DOHH2 (cell line): ENCODE results near the gene PLEKHG7.

Experiments
- H3F3A ChIP-seq: fragments of 200-600 bp; sonication (generic), shearing (Covaris generic); 2 replicates; pipeline ENCODE4 v1.6.0; 2016; ENCODE audit warnings: antibody characterized with exemption, mild to moderate bottlenecking; ENCODE audit not compliant: control insufficient read depth, insufficient read depth
- H3K27ac ChIP-seq: fragments of 200-600 bp; sonication (generic); 2 replicates; pipeline ENCODE4 v1.5.1; 2014; ENCODE audit warnings: low read depth, mild to moderate bottlenecking, low read length, moderate library complexity
- H3K27me3 ChIP-seq: fragments of 200-600 bp; sonication (generic); 2 replicates; pipeline ENCODE4 v1.6.1; 2014; ENCODE audit warnings: mild to moderate bottlenecking, low read length, mixed read lengths; ENCODE audit not compliant: control insufficient read depth
- H3K36me3 ChIP-seq: fragments of 200-600 bp; sonication (generic); 2 replicates; pipeline ENCODE4 v1.6.1; 2014; ENCODE audit warnings: mild to moderate bottlenecking, low read length, moderate library complexity, mixed read lengths; ENCODE audit not compliant: control insufficient read depth
- H3K4me1 ChIP-seq: fragments of 200-600 bp; sonication (generic); 2 replicates; pipeline ENCODE4 v1.6.1; 2014; ENCODE audit warnings: mild to moderate bottlenecking, low read length, mixed read lengths; ENCODE audit not compliant: control insufficient read depth
- H3K4me2 ChIP-seq: fragments of 200-600 bp; sonication (generic); 2 replicates; pipeline ENCODE4 v1.6.0; 2014; ENCODE audit warnings: mild to moderate bottlenecking, low read length, moderate library complexity
- H3K4me3 ChIP-seq: fragments of 200-600 bp; sonication (generic); 2 replicates; pipeline ENCODE4 v1.5.1; 2014; ENCODE audit warnings: mild to moderate bottlenecking, low read length, mixed read lengths
- H3K79me2 ChIP-seq: fragments of 200-600 bp; sonication (generic); 2 replicates; pipeline ENCODE4 v1.6.1; 2014; ENCODE audit warnings: mild to moderate bottlenecking, low read length, mixed read lengths; ENCODE audit not compliant: control insufficient read depth
- H3K9me2 ChIP-seq: fragments of 200-600 bp; sonication (generic); replicated peaks from 2 replicates; pipeline ENCODE4 v1.6.1; 2014; ENCODE audit warnings: mild to moderate bottlenecking, low read length, mixed read lengths; ENCODE audit not compliant: control insufficient read depth
- H3K9me3 ChIP-seq: fragments of 200-600 bp; sonication (generic); 2 replicates; pipeline ENCODE4 v1.6.1; 2014; ENCODE audit warnings: antibody characterized with exemption, low read length, mixed read lengths; ENCODE audit not compliant: control insufficient read depth, insufficient read depth
- H4K20me1 ChIP-seq: fragments of 200-600 bp; sonication (generic); 2 replicates; pipeline ENCODE4 v1.6.0; 2014; ENCODE audit warnings: low read depth, mild to moderate bottlenecking, antibody characterized with exemption, low read length, moderate library complexity; ENCODE audit not compliant: control insufficient read depth, insufficient read depth
- EZH2phosphoT487 ChIP-seq: fragments of 200-600 bp; sonication (generic); IDR thresholded peaks from 2 replicates; pipeline ENCODE4 v1.6.1; 2017; ENCODE audit warnings: borderline replicate concordance, mild to moderate bottlenecking, antibody characterized with exemption, low read length, moderate library complexity, mixed read lengths
- TF ChIP-seq, protein P1 (sequence below): fragments of 200-600 bp; sonication (generic); IDR thresholded peaks from one replicate; pipeline ENCODE4 v1.5.1; 2014; ENCODE audit warnings: antibody characterized with exemption, mild to moderate bottlenecking, low read depth, low read length; ENCODE audit not compliant: poor library complexity, severe bottlenecking

The PLEKHG7 gene

DNA sequence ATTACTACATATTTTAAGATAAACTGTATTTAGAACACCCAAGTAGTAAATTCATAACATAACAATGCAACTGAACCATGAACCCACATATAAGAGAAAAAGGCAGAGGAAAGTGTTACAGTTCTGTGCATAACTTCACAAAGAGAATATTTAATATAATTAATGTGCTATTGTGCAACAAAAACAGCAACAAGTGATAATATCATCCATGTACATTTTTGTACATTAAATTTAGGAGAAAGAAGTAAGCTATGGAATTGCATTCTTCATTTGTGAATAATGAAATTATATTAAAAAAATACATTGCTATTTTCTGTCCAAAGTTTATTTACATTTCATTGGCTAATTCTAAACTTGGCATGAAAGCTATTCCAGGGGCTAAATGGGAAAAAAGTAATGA is 72.6 kb downstream of the PLEKHG7 start:
- Histone ChIP-seq H3K79me2 (no peaks in the 10 kb centered on the region), H3K27me3 (no peaks in the 10 kb centered on the region), H3K4me2 (no peak overlapping the region), H3K9me3 (no peaks in the 10 kb centered on the region), H3K9me2 (no peaks in the 10 kb centered on the region), H4K20me1 (no peaks in the 10 kb centered on the region), H3K27ac (no peak overlapping the region), H3K36me3 (peaks cover 34% of the 10 kb centered on the region), H3K4me3 (no peak overlapping the region), H3F3A (no peaks in the 10 kb centered on the region), H3K4me1 (peaks cover under 1% of the 10 kb centered on the region; the same call in 1 of the 2 replicates)
- TF ChIP-seq EZH2phosphoT487: no peak
- TF ChIP-seq, protein P1, sequence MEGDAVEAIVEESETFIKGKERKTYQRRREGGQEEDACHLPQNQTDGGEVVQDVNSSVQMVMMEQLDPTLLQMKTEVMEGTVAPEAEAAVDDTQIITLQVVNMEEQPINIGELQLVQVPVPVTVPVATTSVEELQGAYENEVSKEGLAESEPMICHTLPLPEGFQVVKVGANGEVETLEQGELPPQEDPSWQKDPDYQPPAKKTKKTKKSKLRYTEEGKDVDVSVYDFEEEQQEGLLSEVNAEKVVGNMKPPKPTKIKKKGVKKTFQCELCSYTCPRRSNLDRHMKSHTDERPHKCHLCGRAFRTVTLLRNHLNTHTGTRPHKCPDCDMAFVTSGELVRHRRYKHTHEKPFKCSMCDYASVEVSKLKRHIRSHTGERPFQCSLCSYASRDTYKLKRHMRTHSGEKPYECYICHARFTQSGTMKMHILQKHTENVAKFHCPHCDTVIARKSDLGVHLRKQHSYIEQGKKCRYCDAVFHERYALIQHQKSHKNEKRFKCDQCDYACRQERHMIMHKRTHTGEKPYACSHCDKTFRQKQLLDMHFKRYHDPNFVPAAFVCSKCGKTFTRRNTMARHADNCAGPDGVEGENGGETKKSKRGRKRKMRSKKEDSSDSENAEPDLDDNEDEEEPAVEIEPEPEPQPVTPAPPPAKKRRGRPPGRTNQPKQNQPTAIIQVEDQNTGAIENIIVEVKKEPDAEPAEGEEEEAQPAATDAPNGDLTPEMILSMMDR: no peak

DNA sequence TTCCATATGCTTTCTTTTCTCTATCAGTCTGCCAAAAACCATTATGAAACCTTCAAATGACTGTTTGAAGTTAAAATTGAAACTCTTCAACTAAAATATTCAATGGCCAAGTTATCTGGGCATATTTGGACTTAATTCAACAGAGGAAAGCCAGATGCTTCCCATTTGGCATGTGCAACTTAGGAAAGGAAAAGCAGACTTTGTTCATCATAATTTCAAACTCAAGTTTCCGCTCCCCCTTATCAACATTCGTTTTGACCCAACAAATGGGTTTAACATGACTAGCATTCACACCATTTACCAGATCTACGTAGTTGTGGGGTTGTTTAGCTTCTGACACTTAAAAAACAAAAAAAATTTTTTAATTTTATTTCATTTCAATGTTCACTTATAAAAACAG is 75.7 kb downstream of the PLEKHG7 start:
- no peak overlapping the region for H3K27ac ChIP-seq
- H3K9me2 ChIP-seq: no peaks in the 10 kb centered on the region
- no peaks in the 10 kb centered on the region for H4K20me1 ChIP-seq
- H3F3A ChIP-seq: no peaks in the 10 kb centered on the region
- no peak overlapping the region for H3K4me3 ChIP-seq
- no peaks in the 10 kb centered on the region for H3K4me1 ChIP-seq
- no peak for TF ChIP-seq EZH2phosphoT487
- TF ChIP-seq, protein P1: no peak
- no peaks in the 10 kb centered on the region for H3K79me2 ChIP-seq
- peaks cover 47% of the 10 kb centered on the region for H3K36me3 ChIP-seq
- no peak overlapping the region for H3K4me2 ChIP-seq
- no peaks in the 10 kb centered on the region for H3K9me3 ChIP-seq
- no peaks in the 10 kb centered on the region for H3K27me3 ChIP-seq

DNA sequence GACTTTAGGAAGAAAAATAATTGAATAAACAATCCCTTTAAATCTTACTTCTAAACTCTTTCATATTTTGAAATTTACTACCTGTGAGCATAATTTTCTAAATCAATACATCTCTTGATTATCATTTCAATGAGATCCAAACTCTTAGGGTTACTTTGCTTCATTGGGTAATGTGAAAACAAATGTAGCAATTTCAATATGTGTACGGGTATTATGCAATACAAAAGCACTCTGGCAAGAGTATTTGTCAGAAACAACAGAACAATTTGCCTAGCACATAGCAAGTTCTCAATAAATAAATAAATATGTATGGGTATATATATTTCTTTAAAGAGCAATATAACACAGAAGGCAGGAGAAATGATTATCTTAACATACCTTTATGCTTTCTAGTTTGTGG is 77.1 kb downstream of the PLEKHG7 start:
- Histone ChIP-seq H3K79me2 (no peaks in the 10 kb centered on the region), H3K9me3 (no peaks in the 10 kb centered on the region), H3K36me3 (peaks cover 48% of the 10 kb centered on the region), H3K4me1 (no peaks in the 10 kb centered on the region), H4K20me1 (no peaks in the 10 kb centered on the region), H3F3A (no peaks in the 10 kb centered on the region), H3K27ac (no peak overlapping the region), H3K9me2 (no peaks in the 10 kb centered on the region), H3K27me3 (no peaks in the 10 kb centered on the region), H3K4me2 (no peak overlapping the region), H3K4me3 (no peak overlapping the region)
- TF ChIP-seq, protein P1: no peak
- TF ChIP-seq EZH2phosphoT487: no peak

DNA sequence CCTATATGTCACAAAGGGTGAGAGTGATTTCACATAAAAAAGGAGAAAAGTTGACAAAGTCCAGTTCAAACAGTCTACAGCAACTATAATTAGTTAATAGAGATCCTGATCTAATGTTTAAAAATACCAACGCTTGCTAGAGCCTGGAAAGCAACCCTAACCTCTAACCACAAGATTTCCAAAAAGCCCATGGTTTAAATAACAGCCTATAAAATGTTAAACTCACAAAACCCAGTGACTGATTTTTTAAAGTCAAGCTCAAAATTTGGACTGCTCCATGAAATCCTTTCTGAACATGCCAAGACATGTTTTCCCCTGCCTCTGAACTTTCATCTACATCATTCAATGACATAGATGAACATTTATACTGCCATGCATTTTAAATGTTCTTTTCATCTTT is 81.6 kb downstream of the PLEKHG7 start:
- H3K79me2 ChIP-seq: no peaks in the 10 kb centered on the region
- H3K4me2 ChIP-seq: no peak overlapping the region
- H3K9me2 ChIP-seq: no peaks in the 10 kb centered on the region
- H3K27me3 ChIP-seq: no peaks in the 10 kb centered on the region
- H3K4me3 ChIP-seq: no peak overlapping the region
- H4K20me1 ChIP-seq: no peaks in the 10 kb centered on the region
- peaks cover 20% of the 10 kb centered on the region for H3K36me3 ChIP-seq
- H3F3A ChIP-seq: no peaks in the 10 kb centered on the region
- no peak overlapping the region for H3K27ac ChIP-seq
- no peaks in the 10 kb centered on the region for H3K4me1 ChIP-seq
- no peaks in the 10 kb centered on the region for H3K9me3 ChIP-seq
- no peak for TF ChIP-seq EZH2phosphoT487
- TF ChIP-seq, protein P1: no peak
